T-helper 2 cell treated with Interferon-gamma antibody and Interleukin-4, amounts not matched to agents 100 ng/mL and 5 ng/mL, for 36 hours (primary cell): ENCODE measurements around the gene CORO1C. TPM values are rescaled to one million over a fixed set of nuclear protein-coding genes. Genes with fewer than 3 reads are reported as not detected.

Experiments
- intact Hi-C: fragments of 100-400 bp; cut with micrococcal nuclease; formaldehyde crosslinking; loops from one replicate; pipeline ENCODE4 v1.15.1; 2023
- total RNA-seq: library from RNA; stranded (reverse); gene quantifications from 2 replicates; pipeline ENCODE4 v1.2.3, GENCODE V29; 2022

Gene CORO1C
- total RNA-seq, 1 donor from 2014 or later: 47.7 TPM

- intact Hi-C loops: no loop called here
Observed at GRCh38 chr12:108727868-108728735, 3.2 kb downstream of the CORO1C start.

GRCh38 chr12:108727161-108727560, 4.2 kb downstream of the CORO1C start:
- intact Hi-C loops: no loop called here

- intact Hi-C loops: no loop called here
Observed at GRCh38 chr12:108724890-108725151, 6.5 kb downstream of the CORO1C start.

GRCh38 chr12:108724054-108724889, 7.0 kb downstream of the CORO1C start:
- intact Hi-C loops: no loop called here

GRCh38 chr12:108722992-108723766, 8.1 kb downstream of the CORO1C start:
- intact Hi-C loops: no loop called here

GRCh38 chr12:108722463-108722862, 8.9 kb downstream of the CORO1C start:
- intact Hi-C loops: no loop called here

- intact Hi-C loops: no loop called here
Observed at GRCh38 chr12:108721824-108722223, 9.5 kb downstream of the CORO1C start.

GRCh38 chr12:108720757-108721514, 10.4 kb downstream of the CORO1C start:
- intact Hi-C loops: no loop called here

- intact Hi-C loops: no loop called here
Observed at GRCh38 chr12:108717243-108717642, 14.1 kb downstream of the CORO1C start.

- intact Hi-C loops: no loop called here
Observed at GRCh38 chr12:108714866-108715265, 16.5 kb downstream of the CORO1C start.

- intact Hi-C loops: no loop called here
Observed at GRCh38 chr12:108713471-108713870, 17.8 kb downstream of the CORO1C start.

- intact Hi-C loops: no loop called here
Observed at GRCh38 chr12:108712925-108713203, 18.5 kb downstream of the CORO1C start.

GRCh38 chr12:108712165-108712924, 19.0 kb downstream of the CORO1C start:
- intact Hi-C loops: no loop called here

- intact Hi-C loops: no loop called here
Observed at GRCh38 chr12:108711489-108712164, 19.7 kb downstream of the CORO1C start.

- intact Hi-C loops: no loop called here
Observed at GRCh38 chr12:108709697-108710096, 21.6 kb downstream of the CORO1C start.

GRCh38 chr12:108704527-108704926, 26.8 kb downstream of the CORO1C start:
- intact Hi-C loops: no loop called here

- intact Hi-C loops: no loop called here
Observed at GRCh38 chr12:108702595-108703320, 28.6 kb downstream of the CORO1C start.

GRCh38 chr12:108701779-108702441, 29.4 kb downstream of the CORO1C start:
- intact Hi-C loops: no loop called here
